ENCODE data around the gene AGO4. TPM values are rescaled to one million over a fixed set of nuclear protein-coding genes. Genes with fewer than 3 reads are reported as not detected.
A peak's percentile ranks its signal among the peaks of the same experiment; 100 is the strongest.
"Not testable (repeated sequence)": the region's sequence is repeated elsewhere in the genome, so short reads cannot be mapped to it uniquely, and the experiment has no call there.

Gene AGO4
- total RNA-seq, 1 experiment from 2014 or later, result 14.8 TPM

DNA sequence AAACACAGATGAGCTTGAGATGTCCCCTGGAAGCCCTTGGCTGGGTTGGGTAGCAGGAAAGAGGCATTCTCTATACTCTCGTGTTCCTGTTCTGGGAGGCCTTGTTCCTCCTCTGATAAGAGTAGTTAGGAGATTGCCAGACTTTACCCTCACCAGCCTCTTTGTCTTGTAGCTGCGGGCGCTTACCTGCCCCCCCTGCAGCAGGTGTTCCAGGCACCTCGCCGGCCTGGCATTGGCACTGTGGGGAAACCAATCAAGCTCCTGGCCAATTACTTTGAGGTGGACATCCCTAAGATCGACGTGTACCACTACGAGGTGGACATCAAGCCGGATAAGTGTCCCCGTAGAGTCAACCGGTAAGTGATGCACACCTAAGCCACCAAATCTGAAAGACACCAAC, 80.4 kb downstream of the AGO4 start:
- ChIA-PET POLR2A (no interaction called here), CTCF (no interaction called here)
- BruUV-seq (replicated peaks), result TSS peak; percentile 8
- Histone ChIP-seq H3K36me3 (ENCODE audit: control insufficient read depth, insufficient read depth, low read length) (peaks cover 18% of the 10 kb centered on the region; the same call in 1 of the 2 replicates), H3K4me3 (ENCODE audit: low read depth in 2 of 2, low read length in 2 of 2) (no peak overlapping the region), H3K9me3 (ENCODE audit: control insufficient read depth, insufficient read depth, low read depth, low read length) (no peaks in the 10 kb centered on the region), H3K27ac (ENCODE audit: low read length) (no peak overlapping the region), H3K27me3 (ENCODE audit: control insufficient read depth, insufficient read depth, low read length) (no peaks in the 10 kb centered on the region), H3K4me1 (ENCODE audit: control insufficient read depth, insufficient read depth, low read length) (peaks cover 17% of the 10 kb centered on the region)
- DNase-seq (ENCODE audit: low read depth, low spot score) (no peak), ATAC-seq (no peak)
- in situ Hi-C loops (cut with HindIII; ENCODE audit: low pct_unique_long_range_greater_than_20kb, low sequenced_read_pairs) (no loop called here), intact Hi-C loops (cut with micrococcal nuclease; ENCODE audit: unreplicated experiment) (no loop called here)
- TF ChIP-seq, protein P1, sequence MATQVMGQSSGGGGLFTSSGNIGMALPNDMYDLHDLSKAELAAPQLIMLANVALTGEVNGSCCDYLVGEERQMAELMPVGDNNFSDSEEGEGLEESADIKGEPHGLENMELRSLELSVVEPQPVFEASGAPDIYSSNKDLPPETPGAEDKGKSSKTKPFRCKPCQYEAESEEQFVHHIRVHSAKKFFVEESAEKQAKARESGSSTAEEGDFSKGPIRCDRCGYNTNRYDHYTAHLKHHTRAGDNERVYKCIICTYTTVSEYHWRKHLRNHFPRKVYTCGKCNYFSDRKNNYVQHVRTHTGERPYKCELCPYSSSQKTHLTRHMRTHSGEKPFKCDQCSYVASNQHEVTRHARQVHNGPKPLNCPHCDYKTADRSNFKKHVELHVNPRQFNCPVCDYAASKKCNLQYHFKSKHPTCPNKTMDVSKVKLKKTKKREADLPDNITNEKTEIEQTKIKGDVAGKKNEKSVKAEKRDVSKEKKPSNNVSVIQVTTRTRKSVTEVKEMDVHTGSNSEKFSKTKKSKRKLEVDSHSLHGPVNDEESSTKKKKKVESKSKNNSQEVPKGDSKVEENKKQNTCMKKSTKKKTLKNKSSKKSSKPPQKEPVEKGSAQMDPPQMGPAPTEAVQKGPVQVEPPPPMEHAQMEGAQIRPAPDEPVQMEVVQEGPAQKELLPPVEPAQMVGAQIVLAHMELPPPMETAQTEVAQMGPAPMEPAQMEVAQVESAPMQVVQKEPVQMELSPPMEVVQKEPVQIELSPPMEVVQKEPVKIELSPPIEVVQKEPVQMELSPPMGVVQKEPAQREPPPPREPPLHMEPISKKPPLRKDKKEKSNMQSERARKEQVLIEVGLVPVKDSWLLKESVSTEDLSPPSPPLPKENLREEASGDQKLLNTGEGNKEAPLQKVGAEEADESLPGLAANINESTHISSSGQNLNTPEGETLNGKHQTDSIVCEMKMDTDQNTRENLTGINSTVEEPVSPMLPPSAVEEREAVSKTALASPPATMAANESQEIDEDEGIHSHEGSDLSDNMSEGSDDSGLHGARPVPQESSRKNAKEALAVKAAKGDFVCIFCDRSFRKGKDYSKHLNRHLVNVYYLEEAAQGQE (IDR thresholded peaks at IDR 0.05; ENCODE audit: insufficient read depth in 1 of 2, low read depth in 2 of 2, low read length in 1 of 2), result no peak
- TF ChIP-seq, protein P2, sequence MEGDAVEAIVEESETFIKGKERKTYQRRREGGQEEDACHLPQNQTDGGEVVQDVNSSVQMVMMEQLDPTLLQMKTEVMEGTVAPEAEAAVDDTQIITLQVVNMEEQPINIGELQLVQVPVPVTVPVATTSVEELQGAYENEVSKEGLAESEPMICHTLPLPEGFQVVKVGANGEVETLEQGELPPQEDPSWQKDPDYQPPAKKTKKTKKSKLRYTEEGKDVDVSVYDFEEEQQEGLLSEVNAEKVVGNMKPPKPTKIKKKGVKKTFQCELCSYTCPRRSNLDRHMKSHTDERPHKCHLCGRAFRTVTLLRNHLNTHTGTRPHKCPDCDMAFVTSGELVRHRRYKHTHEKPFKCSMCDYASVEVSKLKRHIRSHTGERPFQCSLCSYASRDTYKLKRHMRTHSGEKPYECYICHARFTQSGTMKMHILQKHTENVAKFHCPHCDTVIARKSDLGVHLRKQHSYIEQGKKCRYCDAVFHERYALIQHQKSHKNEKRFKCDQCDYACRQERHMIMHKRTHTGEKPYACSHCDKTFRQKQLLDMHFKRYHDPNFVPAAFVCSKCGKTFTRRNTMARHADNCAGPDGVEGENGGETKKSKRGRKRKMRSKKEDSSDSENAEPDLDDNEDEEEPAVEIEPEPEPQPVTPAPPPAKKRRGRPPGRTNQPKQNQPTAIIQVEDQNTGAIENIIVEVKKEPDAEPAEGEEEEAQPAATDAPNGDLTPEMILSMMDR (IDR thresholded peaks at IDR 0.05), result no peak
- TF ChIP-seq SIN3A (IDR thresholded peaks at IDR 0.05; ENCODE audit: borderline replicate concordance, insufficient read depth, low read depth, low read length) (no peak), TCF7L2 (IDR thresholded peaks at IDR 0.05; ENCODE audit: low read depth, low read length) (no peak), POLR2AphosphoS5 (IDR thresholded peaks at IDR 0.05; ENCODE audit: low read depth, low read length) (no peak)

DNA sequence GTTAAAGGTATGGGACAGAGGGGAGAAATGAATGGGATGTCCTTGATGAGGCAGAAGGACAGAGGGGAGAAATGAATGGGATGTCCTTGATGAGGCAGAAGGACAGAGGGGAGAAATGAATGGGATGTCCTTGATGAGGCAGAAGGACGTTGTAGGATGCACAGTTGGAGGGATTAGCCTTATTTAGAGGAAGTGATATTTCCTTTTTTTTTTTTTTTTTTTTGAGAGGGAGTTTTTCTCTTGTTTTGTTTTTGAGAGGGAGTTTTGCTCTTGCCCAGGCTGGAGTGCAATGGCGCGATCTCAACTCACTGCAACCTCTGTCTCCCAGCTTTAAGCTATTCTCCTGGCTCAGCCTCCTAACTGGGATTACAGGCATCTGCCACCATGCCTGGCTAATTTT, 81.2 kb downstream of the AGO4 start:
- intact Hi-C loops (cut with micrococcal nuclease; ENCODE audit: unreplicated experiment); in situ Hi-C loops (cut with HindIII; ENCODE audit: low pct_unique_long_range_greater_than_20kb, low sequenced_read_pairs); BruUV-seq (replicated peaks); H3K4me3 ChIP-seq (ENCODE audit: low read depth in 2 of 2, low read length in 2 of 2); H3K9me3 ChIP-seq (ENCODE audit: control insufficient read depth, insufficient read depth, low read depth, low read length); H3K27me3 ChIP-seq (ENCODE audit: control insufficient read depth, insufficient read depth, low read length); ATAC-seq; CTCF ChIA-PET; H3K27ac ChIP-seq (ENCODE audit: low read length); DNase-seq (ENCODE audit: low read depth, low spot score): not testable (repeated sequence)
- peaks cover 14% of the 10 kb centered on the region; the same call in 1 of the 2 replicates for H3K36me3 ChIP-seq (ENCODE audit: control insufficient read depth, insufficient read depth, low read length)
- peaks cover 17% of the 10 kb centered on the region for H3K4me1 ChIP-seq (ENCODE audit: control insufficient read depth, insufficient read depth, low read length)
- POLR2A ChIA-PET, result interaction anchor here (0.7 kb wide), 1 partner anchor 183 kb away, joined by 6 read pairs; no protein-coding TSS in a partner anchor

DNA sequence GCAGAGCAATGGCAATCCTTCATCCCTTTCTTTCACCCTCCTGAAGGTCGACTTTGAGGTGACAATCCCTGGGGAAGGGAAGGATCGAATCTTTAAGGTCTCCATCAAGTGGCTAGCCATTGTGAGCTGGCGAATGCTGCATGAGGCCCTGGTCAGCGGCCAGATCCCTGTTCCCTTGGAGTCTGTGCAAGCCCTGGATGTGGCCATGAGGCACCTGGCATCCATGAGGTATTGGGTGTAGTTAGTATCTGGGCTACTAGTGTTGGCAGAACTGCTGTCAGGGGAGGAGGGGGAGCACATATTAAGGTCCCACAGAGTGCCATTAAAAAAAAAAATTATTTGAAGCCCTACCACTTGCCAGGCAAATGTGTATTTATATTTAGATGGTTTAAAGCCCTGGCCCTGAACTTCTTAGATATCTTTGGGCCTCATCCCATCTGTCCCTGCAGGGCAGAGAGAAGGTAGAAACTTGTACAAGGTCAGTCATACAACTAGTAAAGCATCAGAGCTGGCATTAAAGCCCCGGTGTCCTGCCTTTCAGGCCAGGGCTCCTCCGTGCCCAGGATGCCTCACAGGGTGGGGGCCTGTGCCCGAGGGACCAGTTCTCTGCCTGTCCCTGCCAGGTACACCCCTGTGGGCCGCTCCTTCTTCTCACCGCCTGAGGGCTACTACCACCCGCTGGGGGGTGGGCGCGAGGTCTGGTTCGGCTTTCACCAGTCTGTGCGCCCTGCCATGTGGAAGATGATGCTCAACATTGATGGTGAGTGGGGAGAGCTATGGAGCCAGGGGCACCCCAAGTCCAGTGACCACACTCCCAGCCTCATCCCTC, 85.4 kb downstream of the AGO4 start:
- ChIA-PET POLR2A (interaction anchor here (0.5 kb wide), 1 partner anchor 12 kb away, joined by 3 read pairs; no protein-coding TSS in a partner anchor), CTCF (no interaction called here)
- intact Hi-C loops (cut with micrococcal nuclease; ENCODE audit: unreplicated experiment) (no loop called here), in situ Hi-C loops (cut with HindIII; ENCODE audit: low pct_unique_long_range_greater_than_20kb, low sequenced_read_pairs) (no loop called here)
- no peak for ATAC-seq
- no TSS peak for BruUV-seq (replicated peaks)
- no peak overlapping the region for H3K4me3 ChIP-seq (ENCODE audit: low read depth in 2 of 2, low read length in 2 of 2)
- no peaks in the 10 kb centered on the region for H3K4me1 ChIP-seq (ENCODE audit: control insufficient read depth, insufficient read depth, low read length)
- H3K27ac ChIP-seq (ENCODE audit: low read length), result no peak overlapping the region
- TF ChIP-seq, protein P1 (IDR thresholded peaks at IDR 0.05; ENCODE audit: insufficient read depth in 1 of 2, low read depth in 2 of 2, low read length in 1 of 2), result no peak
- no peak for TF ChIP-seq POLR2AphosphoS5 (IDR thresholded peaks at IDR 0.05; ENCODE audit: low read depth, low read length)
- TF ChIP-seq TCF7L2 (IDR thresholded peaks at IDR 0.05; ENCODE audit: low read depth, low read length), result no peak
- TF ChIP-seq, protein P2 (IDR thresholded peaks at IDR 0.05), result no peak
- no peak for TF ChIP-seq SIN3A (IDR thresholded peaks at IDR 0.05; ENCODE audit: borderline replicate concordance, insufficient read depth, low read depth, low read length)
- no peaks in the 10 kb centered on the region for H3K27me3 ChIP-seq (ENCODE audit: control insufficient read depth, insufficient read depth, low read length)
- H3K36me3 ChIP-seq (ENCODE audit: control insufficient read depth, insufficient read depth, low read length), result peaks cover 22% of the 10 kb centered on the region
- no peaks in the 10 kb centered on the region for H3K9me3 ChIP-seq (ENCODE audit: control insufficient read depth, insufficient read depth, low read depth, low read length)
- DNase-seq (ENCODE audit: low read depth, low spot score), result no peak

Data from Panc1 (cell line).